T-helper 9 cell (primary cell): ENCODE measurements around the gene ADCY9.
"Not testable (repeated sequence)": the region's sequence is repeated elsewhere in the genome, so short reads cannot be mapped to it uniquely, and the experiment has no call there.

Experiments used
- DNase-seq: peaks from one replicate; pipeline ENCODE4 v3.0.0-alpha.2; 2020

The ADCY9 gene

DNA sequence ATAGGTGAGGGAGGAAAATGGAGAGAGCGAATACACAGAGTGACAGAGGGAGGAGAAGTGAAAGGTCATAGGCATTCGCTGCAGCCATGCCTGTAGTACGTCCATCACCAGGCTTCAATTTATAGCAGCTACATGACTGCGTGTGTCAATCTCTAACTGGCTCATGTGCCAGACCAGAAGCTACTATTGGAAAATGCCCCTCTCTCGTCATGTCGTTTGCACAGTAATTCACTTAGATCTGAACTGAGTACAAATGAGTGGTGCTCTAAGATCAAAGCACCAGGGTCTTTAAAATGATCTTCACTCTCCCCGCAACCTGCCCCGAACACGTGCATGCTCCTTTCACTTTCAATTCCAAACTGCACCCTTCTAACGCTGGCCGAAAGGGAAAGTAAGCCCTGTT lies 51.3 kb downstream of the ADCY9 start:
- no peak for DNase-seq

DNA sequence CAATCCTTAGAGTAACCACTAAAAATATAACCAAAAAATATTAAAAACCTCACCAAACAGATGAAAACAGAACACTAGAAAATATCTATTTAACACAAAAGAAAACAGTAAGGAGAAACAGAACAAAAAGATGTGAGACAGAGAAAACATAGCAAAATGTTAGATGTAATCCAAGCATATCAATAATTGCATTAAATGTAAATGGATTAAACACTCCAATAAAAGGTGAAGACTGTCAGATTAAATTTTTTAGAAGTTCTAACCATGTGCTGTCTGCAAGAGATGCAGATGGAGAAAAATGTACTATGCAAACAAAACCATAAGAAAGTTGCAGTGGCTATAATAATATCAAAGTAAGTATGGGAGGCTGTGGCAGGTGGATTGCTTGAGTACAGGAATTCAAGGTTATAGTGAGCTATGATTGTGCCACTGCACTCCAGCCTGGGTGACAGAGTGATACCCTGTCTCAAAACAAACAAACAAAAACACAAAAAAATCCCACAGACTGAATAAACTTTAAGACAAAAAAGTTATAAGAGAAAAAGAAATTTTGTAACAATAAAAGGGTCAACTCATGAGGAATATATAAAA lies 53.9 kb downstream of the ADCY9 start:
- DNase-seq = no peak

DNA sequence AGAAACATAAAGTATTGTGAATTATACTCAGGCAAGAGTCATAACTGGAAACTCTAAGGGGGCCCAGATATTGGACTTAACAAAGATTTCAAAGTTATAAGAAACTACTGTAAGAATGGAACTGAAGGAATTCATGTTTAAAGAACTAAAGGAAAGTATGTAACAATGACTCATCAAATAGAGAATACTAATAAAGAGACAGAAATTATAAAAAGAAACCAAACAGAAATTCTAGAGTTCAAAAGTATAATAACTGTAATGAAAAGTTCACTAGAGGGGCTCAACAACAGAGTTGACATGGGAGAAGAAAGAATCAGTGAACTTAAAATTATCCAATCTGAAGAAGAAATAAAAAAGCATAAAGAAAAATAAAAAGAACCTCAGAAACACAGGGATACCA lies 55.4 kb downstream of the ADCY9 start:
- no peak for DNase-seq

DNA sequence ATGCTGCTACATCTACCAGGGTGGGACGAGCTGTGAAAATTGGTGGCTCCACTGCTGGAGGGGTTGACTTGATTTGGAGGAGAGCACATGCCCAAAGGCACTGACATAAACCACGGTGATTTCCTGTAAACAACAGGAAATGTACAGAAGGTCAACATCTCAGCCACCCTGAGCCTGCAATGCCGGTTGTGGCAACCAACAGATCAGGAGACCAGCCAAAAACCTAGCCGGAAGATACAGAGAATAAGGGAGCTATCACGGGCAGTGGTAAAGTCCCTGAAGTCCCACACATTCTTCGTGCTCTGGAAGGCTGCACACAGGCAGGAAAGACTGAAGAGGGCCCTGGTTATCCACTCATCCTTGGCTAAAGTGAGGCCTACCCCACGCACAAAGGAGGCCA lies 56.2 kb downstream of the ADCY9 start:
- DNase-seq = no peak

DNA sequence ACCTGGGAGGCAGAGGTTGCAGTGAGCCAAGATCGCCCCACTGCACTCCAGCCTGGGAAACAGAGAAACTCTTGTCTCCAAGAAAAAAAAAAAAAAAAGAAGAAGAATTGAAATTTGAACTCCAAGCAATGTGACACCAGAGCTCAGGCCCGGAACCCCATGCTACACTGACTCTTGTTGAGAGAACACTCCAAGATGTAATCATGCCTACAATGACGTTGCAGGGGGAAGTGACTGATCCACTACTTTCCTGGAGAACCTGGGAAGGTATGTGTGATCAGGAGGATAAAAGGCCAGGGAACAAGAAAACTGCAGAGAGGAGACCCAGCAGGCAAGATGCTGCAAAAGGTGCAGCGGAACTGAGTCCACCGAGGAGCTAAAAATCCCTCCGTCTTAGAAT lies 57.9 kb downstream of the ADCY9 start:
- no peak for DNase-seq

DNA sequence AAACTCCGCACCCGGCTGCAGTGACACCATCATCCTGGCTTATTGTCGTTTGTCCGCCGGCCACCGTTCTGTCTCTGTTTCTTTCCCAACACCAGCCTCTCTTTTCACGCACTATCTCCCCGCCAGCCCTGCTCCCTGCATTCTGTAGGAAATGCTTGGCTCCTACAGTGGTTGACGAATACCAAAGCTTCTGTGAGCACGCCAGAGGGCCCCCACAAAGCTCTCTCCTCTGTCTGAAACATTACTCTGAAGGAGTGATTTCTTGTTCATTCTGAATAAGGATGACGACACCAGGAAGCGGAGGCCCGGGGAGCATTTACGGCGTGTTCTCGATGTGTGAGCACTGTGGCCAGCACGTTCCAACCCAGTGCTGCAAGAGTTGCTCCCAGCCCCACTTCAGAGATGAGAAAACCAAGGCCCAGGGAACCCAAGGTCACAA lies 58.8 kb downstream of the ADCY9 start:
- no peak for DNase-seq

DNA sequence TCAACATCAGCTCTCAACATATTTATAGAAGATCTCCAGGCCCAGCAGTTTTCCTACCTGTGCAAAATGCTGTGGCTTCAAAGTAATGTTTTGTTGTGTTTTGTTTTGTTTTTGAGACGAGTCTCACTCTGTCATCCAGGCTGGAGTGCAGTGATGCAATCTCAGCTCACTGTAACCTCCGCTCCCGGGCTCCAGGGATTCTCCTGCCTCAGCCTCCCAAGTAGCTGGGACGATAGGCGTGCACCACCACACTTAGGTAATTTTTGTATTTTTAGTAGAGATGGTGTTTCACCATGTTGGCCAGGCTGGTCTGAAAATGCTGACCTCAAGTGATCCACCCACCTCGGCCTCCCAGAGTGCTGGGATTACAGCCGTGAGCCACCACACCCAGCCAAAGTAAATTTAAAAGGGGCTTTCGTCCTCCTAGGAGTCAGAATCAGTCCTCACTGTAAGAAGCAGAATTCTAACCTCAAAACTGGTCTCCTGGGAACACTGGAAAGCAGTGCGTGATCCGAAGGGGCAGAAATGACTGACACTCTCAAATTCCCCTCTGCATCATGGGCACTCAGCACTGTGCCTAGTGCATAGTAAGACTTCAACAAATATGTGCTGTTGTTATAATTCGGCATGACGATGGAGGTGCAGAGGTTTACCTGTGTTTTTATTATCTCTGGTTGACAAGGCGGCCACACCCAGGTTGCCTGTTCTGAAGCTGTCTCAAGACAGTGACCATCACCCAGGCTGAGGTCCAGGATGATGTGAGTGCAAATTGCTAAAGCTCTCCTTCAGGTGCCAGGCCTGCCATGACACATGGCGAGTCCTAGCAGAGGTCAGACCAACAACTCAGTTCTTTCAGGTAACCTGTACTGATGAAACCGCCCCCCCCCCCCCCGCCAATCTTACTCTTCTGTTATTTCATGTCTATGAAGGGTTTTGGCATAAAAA lies 59.8 kb downstream of the ADCY9 start:
- no peak for DNase-seq

DNA sequence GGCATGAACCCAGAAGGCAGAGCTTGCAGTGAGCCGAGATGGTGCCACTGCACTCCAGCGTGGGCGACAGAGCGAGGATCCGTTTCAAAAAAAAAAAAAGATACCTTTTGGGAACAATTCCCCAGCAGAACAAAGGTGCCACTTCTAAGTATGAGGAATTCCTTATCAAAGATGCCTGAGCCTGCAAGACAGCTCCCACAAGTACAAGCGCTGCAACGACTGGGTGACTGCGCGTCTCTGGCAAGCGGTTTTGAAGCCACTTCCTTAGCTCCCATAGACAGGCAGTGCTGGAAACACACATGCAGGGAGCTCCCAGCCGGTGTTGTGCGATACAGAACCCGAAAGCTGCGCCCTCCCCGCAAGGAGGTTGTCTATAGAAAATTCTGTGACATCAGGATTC lies 60.5 kb downstream of the ADCY9 start:
- no peak for DNase-seq

DNA sequence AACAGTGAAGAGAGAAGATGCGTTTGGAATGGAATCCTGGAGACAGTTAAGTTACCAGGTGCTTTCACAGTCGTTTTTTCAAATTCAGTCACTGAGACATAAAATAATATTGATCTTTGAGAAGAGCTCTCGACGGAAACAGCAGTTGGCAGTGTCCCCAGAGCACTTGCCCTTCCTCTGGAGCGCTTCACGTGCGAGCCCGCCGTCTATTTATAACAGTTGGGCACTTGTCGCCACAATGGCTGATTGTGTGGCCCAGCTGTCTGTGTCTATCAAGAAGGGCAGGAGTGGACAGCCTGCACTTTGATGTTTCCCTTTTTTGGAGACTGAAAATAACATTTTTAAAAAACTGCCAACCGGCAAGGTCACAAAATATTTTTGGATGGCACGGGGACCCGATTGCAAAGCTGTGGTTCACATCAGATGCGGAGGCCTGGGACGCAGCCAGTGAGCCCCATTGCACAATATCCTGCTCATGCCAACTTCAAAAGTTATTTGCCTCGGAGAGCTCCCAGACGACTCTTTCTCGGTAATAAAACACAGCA lies 62.9 kb downstream of the ADCY9 start:
- DNase-seq = no peak

DNA sequence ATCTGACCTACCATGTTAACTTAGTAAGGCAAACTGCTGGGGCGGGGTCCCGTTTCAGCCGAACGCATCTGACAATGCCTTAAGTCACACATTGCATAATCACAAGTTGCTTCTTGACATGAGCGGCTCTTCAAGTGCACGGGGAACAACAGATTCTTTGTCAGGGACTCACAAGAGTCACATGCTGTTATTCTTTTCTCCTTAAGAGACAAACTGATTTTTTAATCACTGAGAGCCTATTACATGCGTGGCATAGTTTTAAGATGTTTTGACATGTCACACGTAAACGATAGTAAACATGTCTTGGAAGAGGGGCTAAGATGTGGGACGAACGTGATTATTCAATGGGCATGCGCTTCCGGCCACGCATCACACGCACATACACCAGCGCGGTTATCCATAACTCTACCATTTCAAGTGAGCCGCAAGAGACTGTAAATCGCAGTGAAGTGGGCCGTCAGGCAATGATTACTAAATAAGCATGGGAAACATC lies 63.4 kb downstream of the ADCY9 start:
- no peak for DNase-seq

DNA sequence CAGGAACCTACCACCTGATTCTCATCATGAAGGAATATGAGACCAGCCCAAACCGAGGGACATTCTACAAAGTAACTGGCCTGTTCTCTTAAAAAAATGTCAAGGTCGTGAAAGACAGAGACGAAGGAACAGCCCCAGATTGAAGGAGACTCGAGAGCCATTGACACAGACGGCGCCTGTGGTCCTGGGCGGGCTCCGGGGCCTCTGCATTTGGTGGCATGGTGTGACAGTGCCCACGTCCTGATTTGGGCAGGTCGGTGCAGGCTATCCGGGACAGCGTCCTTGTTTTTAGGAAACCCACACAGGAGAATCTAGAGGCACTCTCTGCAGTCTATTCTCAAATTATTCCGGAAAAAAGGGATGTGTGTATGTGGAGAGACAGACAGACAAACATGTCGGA lies 64.1 kb downstream of the ADCY9 start:
- DNase-seq = no peak

DNA sequence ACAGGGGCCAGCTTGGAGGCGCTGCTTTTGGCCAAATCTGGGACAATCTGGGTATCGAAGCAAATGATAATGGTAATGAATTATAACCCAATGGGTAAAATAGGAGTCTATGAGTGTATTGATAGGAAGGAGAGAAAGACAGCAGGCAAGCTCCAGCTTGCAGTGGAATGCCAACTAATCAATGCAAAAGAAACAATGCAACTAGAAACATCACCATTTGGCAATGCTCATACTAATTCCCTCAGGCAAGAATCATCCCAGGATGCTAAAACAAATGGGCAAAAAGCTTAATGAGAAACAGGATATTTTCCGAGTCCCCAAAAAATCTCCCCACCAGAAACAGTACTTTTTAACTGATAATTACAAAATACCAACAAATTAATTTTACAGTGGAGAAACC lies 64.7 kb downstream of the ADCY9 start:
- DNase-seq = no peak

DNA sequence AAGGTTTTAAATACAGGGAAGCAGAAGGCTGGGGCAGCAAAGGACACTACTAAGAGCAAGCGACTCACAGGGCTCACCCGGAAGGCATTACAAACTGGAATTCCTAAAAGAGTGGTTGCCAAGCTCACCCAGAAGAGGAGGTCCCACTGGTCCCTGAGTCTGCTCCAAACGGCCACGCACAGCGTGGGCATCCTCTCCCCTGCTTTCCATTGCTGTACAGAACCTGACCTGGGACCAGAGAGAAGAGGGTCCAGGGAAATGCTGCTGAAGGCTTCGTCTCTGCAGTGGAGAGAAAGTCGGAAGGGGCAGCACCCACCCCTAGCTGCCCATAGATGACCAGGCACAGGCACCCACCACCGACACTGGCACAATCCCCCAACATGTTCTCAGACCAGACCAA lies 67.2 kb downstream of the ADCY9 start:
- no peak for DNase-seq

DNA sequence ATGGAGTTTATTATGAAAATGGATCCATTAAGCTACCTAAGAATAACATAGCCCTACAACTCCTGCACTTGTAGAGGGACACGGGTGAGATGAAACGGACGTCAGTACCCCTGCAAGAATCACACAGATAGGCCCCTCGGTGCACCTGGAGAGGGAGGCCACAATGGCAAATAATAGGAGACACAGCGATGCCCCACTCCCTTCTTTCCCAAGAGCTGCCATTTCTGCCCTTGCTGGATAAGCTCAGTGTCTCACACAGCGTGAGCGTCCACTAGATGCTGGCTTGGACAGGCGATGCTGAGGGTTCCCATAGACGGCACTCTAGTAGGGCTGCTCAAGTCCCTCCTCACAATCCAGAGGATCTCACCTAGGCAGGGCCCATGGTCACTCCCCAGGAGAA lies 67.8 kb downstream of the ADCY9 start:
- no peak for DNase-seq

DNA sequence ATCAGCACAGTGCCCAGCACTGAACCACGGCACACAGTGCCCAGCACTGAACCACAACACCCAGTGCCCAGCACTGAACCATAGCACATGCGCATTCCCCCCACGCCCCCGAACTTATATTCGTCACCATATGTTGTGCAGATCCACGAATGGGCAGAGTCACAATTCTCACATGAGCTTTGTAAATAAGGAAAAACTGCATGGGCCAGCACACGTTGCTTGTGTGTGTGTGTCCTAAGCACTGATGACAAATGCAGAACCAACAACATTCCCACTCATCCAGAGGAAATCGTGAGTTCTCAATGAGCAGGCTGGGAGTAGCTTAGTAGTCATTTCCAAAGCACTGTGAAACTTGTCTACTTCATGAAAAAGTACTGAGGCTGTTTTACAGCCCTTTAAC lies 70.0 kb downstream of the ADCY9 start:
- DNase-seq = no peak

DNA sequence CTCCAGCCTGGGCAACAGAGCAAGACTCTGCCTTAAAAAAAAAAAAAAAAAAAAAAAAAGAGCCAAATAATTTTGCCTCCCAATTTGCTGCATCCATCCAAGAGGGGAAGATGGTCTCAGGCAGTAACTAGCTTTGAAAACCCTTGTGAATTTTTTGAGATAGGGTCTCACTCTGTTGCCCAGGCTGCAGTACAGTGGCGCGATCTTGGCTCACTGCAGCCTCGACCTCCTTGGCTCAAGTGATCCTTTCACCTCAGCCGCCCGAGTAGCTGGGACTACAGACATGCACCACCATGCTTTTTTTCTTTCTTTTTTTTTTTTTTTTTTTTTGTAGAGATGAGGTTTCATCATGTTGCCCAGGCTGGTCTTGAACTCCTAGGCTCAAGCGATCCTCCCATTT lies 70.7 kb downstream of the ADCY9 start:
- DNase-seq = not testable (repeated sequence)

DNA sequence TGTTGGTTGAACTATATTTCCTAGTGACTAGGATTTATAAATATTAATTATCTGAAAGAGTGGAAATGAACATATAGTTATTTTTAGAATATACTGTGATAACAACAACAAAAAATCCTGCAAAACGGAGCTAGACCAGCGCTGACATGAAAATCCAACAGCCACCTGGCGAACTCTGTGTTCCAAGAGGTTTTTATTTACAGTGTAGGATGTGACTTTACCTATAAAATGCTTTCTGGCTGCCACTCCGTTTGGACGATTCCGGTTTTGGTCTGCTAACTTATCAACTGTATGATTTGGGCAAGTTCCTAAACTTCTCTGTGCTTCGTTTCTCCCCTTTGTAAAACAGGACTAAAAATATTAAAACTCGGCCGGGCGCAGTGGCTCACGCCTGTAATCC lies 73.7 kb downstream of the ADCY9 start:
- no peak for DNase-seq

DNA sequence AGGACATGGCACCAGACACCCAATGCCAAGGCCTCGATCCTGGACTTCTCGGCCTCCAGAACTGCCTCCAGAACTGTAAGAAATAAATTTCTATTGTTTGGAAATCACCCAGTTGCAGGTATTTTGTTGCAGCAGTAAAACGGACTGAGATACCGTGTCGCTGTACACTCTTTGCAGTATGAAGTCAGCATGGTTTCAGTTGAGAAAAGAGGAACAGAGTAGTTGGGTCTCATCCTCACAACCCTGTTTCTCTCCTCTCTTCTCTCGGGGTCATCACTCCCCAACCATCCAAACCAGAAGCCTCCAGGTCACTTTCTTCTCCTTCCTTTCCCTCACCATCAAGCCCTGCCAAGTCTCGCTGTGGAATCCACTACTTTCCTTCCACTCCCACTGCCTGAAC lies 77.8 kb downstream of the ADCY9 start:
- no peak for DNase-seq

DNA sequence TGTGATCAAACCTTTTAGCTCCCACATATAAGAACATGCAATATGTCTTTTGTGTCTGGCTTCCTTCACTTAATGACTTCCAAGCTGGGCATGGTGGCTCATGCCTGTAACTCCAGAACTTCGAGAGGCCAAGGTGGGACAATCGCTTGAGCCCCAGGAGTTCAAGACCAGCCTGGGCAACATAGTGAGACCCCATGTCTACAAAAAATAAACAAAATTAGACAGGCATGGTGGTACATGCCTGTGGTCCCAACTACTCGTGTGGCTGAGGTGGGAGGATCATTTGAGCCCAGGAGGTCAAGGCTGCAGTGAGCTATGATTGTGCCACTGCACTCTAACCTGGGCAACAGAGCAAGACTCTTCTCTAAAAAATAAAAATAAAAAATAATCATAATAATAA lies 79.3 kb downstream of the ADCY9 start:
- not testable (repeated sequence) for DNase-seq

DNA sequence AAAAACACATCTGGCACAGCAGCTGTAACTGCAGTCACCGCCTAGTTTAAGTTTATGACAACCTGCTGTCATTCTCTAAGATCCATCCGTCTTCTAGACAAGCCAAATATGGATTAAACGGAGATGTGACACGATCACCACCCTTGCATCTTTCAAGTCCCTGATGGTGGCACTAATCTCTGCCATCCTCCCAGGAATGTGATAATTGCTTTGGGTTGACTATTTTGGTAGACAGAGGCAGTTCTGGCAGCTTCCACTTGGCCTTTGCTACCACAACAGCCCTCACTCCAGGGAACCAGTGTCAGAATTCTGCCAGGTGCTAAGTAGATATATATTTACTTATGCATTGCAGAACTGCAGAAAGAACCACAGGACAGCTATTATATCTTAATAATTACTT lies 81.3 kb downstream of the ADCY9 start:
- DNase-seq = no peak

DNA sequence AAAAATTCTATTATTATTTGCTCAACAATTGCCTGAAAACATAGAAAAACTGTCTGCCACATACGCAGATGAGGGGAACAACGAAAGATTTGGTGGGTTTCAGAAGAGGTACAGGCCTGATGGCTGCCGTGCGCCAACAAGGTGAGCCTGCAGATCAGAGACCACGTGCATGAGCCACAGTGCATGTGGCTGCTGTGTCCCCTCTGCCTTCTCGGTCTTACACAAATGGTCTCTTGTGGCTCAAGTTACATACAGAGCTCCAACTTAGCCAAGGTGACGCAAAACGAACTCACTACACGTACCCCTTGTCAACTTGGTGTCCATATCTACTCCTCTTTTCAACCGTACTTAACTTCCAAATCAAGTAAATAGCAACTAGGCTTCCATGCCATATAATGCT lies 82.3 kb downstream of the ADCY9 start:
- no peak for DNase-seq

DNA sequence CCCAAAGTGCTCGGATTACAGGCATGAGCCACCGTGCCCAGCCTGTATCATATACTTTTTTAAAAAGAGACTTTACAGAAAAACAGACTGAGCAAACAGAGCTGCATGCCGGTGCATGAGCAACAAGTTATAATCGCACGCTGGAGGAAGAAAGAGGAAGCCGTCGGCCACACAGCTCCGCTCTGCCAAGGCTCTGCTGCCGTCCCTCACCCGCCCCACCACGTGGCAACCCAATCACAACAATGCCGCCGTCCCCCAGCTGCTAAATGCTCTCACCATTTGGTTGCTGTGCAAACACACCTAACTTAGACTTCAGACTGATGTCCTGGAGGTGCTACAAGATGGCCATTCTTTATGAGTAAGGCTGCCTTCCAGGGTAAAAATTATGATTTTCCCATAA lies 83.5 kb downstream of the ADCY9 start:
- DNase-seq = no peak

DNA sequence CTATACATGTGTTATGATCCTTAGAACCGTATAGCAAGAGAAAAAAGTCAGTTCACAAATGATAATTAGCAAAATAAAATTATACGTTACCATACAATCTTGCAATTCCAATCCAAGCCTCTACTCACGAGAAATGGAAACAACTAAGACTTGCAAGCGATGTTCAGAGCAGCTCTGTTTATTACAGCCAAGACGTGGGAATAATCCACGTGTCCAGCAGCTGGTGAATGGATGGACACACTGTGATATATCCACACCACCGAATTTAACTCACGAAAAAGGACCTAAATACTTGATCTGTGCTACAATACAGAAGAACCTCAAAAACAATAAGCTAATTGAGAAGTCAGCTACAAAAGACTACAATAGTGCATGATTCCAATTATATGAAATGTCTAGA lies 88.1 kb downstream of the ADCY9 start:
- no peak for DNase-seq

DNA sequence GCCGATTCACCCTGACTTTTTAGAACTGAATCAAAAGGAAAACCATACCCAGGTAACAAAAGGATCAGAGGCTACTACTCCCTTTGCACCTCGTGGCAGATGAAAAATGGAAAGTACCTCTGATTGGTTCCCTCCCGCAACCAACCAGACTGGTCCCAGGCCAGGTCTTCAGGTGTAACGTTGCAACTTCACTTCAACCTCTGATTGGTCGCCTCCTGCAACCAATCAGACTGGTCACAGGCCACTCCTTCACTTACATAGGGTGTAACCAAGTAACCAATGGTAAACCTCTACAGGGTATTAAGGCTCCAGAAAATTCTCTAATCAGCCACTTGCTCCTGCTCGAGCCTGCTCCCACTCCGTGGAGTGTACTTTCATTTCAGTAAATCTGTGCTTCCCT lies 89.4 kb downstream of the ADCY9 start:
- DNase-seq = no peak
